ENCODE data around the gene NKX2-2.

DNA sequence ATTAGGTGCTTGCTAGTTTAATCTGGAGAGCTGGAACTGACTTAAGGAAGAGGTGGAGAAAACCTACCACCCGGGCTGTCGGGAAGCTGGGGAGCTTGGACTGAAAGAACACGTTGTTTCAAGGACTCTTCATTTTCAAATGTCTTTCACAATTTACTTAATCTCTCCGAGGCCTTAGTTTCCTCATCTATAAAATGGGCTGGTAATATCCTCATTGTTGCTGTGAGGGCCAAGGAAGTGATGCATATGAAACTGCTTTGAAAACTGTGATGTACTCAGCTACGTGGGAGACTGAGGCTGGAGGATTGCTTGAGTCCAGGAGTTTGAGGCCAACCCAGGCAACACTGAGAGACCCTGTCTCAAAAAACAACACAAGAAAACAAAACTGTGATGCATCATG lies 36.7 kb upstream of the NKX2-2 start:
- no peak for TF ChIP-seq CTCF (conservative IDR thresholded peaks at IDR 0.05; ENCODE audit: low read depth, low read length)
- TF ChIP-seq EZH2 (IDR thresholded peaks at IDR 0.05; ENCODE audit: low read length, unreplicated experiment), result no peak

Measured in PC-3 (cell line).